HG02885 (cell line): ENCODE measurements around the gene TM4SF20.
"Not testable (repeated sequence)": the region's sequence is repeated elsewhere in the genome, so short reads cannot be mapped to it uniquely, and the experiment has no call there.

Experiments used
- ATAC-seq: cut with Tn5 transposase; IDR thresholded peaks from one replicate; pipeline ENCODE4 v1.9.1; 2021; ENCODE audit warnings: mild to moderate bottlenecking; ENCODE audit not compliant: unreplicated experiment, poor library complexity

The TM4SF20 gene

GRCh38 chr2:227370092-227370491, 9.0 kb downstream of the TM4SF20 start:
- ATAC-seq, result no peak

GRCh38 chr2:227368574-227368973, 10.5 kb downstream of the TM4SF20 start:
- ATAC-seq, result no peak

- no peak for ATAC-seq
These were observed 11.7 kb downstream of the TM4SF20 start for GRCh38 chr2:227367427-227367795.

DNA sequence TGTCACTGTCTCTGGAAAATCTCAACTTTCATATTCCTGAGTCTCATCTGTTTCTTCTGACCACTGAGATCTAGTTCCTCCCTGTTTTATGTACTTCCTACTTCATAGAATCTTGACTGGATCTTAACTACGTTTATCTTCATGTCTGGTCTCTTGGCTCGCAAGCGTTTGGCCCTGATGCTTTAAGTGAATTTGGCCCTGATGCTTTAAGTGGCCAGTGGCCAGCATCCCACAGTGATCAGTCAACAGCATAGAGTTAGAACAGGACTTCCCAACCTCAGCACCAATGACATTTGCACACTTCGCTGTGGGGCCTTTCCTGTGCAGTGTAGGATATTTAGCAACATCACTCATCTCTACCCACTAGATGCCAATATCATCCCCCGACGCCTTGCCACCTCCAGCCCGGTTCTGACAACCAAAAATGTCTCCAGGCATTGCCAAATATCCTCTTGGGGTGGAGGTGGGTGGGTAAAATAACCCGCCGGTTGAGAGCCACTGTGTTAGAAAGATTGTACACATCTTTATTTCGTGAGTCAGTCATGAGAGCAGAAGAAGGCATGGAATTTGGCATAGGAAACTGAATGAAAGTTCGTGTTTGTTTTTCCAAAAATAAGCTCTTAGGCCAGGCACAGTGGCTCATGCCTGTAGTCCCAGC, 12.2 kb downstream of the TM4SF20 start:
- no peak for ATAC-seq

GRCh38 chr2:227365833-227366232, 13.3 kb downstream of the TM4SF20 start:
- ATAC-seq, result no peak

DNA sequence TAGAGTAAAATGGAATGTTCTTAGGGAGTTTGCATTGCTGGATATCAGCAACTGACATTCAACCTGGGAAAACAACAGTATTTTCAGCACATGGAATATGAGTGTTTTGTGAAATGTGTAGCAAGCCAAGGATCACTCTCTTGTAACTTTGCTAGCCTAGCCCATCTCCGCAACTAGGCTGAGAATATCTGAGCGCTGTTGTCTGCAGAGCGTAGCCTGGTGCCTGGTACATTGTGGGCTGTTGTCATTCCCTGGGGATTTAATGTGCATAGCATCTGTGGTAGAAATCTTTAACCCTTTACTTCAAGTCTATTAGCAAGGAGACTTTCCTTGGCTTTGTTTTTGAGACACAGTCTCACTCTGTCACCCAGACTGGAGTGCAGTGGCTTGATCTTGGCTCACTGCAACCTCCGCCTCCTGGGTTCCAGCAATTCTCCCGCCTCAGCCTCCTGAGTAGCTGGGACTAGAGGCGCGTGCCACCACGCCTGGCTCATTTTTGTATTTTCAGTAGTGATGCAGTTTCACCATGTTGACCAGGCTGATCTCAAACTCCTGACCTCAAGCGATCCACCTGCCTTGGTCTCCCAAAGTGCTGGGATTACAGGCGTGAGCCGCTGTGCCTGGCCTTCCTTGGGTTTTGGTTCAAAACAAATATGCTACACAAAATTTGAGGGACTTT, 14.4 kb downstream of the TM4SF20 start:
- not testable (repeated sequence) for ATAC-seq

GRCh38 chr2:227363756-227364155, 15.3 kb downstream of the TM4SF20 start:
- ATAC-seq, result no peak

- no peak for ATAC-seq
These were observed 18.8 kb downstream of the TM4SF20 start for GRCh38 chr2:227360351-227360750.

DNA sequence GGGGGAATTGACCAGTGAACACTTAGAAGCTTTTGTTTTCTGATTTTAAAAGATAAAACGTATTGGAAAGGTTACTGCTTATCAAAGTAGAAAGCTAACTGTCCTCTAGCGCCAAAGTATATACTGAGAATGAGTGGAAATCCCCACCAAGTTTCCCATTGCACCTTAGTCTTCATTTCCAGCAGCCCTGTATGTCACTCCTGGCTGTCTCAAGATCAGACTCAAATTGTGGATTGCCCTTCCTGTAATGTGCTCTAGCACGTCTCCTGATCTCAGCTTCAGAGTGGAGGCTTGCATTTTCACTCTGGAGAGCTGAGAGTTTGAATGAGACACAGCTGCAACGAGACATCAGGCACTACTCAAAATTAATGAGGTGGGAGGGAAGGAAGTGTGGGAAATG, 27.5 kb downstream of the TM4SF20 start:
- ATAC-seq, result peak; percentile 87

GRCh38 chr2:227349989-227350612, 29.0 kb downstream of the TM4SF20 start:
- ATAC-seq, result no peak

DNA sequence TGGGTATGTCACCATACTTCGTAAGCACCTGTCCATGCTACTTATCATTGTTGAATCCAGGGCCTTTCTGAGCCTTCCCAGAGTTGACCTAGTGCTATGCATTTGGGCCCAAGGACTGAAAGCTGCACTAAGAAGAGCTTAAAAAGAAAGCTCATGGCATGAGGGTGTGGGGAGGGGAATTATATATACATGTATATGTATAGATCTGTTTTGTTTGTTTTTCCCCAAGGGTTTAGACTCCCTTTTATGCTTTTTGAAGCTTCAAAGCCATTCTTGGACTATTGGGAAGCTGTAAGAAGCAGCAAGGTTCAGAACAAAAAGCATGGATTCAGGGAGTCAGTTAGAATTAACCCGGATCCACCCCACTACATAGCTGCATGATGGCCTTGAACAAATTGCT, 30.8 kb downstream of the TM4SF20 start:
- ATAC-seq, result no peak

DNA sequence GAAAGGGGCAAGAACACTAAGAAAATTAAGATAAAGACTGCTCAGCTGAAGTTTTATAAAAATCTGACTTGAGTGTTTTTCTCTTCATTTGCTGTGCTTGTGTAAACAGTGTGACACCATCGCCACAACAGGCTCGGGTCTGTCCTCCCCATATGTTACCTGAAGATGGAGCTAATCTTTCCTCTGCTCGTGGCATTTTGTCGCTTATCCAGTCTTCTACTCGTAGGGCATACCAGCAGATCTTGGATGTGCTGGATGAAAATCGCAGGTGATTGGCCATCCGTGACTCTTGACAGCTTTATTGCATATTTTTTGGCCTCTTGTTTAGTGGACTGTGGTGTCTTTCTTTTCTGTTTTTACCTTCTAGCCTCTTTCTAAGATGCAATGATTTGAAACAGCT, 32.0 kb downstream of the TM4SF20 start:
- no peak for ATAC-seq

DNA sequence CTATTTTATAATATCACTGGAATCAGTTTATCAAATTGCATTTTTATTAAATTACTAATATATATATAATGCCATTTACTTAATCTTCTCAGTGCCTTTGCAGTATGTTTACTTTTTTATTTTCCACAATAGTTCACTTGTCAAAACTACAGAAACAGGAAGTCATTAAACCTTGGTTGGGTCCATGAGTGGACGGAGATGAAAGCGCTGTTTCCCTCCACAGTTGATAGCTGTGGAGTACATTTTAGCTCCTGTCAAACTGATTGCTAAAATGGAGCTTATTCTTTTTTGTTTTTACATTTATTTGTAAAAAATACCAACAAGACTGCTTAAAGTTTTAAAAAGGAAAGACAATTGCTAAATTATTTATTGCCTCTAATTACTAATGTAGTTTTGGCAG, 34.9 kb downstream of the TM4SF20 start:
- ATAC-seq, result no peak

DNA sequence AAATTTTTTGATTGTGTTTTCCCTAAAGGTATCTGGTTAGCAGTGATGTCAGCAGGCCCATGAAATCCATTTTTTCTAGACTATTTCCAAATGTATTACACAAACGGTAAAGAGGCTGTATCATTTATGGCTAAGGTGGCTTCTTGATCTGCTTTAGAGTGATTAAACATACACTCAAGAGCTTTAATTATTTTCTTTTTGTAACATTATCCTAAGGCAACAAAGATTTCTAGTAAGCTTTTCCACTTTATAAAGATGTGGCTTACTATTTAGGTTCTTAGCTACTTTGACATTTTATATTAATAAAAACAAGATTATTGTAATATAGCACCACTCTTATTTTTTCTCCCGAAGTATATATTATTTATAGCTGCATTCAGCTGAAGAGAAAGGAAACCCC, 37.6 kb downstream of the TM4SF20 start:
- ATAC-seq, result no peak

DNA sequence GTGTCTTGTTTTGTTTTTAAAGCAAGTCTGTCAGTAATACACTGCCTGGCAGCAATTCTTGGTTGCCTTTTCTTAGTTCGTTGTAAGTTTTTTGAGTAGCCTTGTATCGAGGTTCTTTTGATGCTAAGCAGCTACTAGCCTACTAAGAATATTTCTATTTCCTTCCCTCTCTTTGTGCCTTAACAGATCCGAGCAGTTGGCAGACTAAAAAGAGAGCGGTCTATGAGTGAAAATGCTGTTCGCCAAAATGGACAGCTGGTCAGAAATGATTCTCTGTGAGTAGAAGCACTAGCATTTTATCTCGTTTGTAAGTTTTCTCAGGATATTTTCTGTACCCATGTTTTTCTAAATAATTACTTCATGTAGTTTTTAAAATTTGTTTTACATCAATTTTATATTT, 39.0 kb downstream of the TM4SF20 start:
- no peak for ATAC-seq

DNA sequence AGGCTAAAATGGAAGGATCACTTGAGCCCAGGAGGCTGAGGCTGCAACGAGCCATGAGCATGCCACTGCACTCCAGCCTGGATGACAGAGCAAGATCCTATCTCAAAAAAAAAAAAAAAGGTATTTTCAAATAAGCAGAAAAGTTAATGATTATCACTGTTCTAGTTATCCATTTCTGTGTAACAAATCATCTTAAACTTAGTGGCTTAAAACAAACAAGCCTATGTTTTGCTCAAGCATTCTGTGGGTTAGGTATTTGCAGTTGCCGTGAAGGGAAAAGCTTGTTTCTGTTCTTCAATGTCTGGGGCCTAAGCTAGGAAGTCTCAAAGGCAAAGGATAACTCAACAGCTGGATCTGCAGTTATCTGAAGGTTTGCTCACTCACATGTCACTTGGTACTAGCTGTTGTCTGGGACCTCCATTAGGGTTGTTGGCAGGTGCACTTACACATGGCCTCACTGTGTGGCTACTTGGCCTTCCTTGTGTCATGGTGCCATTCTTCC, 40.0 kb downstream of the TM4SF20 start:
- no peak for ATAC-seq

DNA sequence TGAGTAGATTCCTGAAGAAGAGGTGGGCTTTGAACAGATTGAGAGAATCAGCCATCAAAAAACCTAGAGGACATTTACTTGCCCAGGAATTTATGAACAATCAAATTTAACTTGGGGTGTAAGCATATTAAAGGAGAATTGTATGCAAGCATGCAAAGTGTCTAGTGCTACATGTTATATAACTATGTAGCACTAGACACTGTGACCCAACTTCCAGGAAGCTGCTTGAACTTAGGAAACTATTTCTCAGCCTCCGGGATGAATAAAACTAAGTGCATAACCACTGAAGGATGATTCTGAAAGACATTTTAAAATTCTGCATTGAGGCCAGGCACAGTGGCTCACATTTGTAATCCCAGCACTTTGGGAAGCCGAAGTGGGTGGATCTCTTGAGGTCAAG, 41.7 kb downstream of the TM4SF20 start:
- ATAC-seq, result no peak

GRCh38 chr2:227335713-227336112, 43.4 kb downstream of the TM4SF20 start:
- no peak for ATAC-seq

GRCh38 chr2:227326783-227327182, 52.3 kb downstream of the TM4SF20 start:
- no peak for ATAC-seq

DNA sequence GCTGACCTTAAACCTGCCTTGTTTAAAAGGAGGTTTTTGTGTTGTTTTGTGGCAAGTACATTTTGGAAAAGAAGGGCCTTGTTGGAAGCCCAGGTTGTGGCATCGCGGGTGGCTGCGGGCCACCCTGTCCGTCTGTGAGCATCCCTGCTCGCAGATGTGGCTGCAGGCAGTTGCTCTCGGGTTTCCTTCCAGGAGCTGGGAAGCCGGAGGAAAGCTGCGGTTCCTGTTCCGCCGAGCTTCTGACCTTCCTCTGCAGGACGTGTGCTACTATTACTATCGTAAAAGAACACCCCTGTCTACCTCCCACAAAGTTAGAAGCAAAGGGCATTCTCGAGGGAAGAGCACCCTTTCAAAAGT, 53.3 kb downstream of the TM4SF20 start:
- peak; percentile 6 for ATAC-seq

DNA sequence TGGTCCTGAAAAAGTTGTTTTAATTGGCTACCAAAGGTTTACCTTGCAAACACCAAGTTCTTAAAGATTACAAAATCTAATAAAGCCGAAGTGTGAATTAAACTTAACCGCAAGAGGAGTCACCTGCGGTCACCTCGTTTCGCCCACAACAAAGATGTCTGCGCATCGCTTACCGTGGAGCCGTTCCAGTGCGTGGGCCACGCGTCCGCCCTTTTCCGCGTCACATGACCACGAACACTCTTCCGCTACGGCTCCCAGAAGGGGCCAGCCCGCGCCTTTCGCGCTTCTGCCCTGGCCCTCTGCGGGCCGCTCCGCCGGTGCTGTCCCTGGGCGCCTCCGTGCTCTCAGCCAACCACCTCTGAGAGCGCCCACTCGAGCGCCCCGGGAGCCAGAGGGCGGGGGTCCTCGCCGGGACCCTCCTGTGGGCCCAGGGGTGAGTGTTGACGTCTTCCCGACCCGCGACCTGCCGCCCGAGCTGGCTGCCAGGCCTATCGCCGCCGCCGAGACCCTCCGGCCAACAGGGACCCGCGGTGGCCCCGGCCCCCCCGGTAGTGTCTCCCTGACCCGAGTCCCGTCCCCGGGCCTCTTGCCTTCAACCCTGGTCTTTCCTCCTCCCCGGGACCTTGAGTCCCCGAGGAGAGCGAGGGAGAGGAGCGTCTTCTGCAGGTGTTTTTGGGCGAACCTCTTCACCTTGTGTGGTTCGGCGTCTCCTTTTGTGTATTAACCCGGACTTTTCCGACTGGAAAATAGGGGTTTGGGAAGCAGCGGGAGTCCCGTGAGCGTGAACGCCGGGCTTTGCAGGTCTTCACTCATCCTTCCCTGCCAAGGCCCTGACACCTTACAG, 53.9 kb downstream of the TM4SF20 start, which contains the start of gene MFF:
TSS of gene MFF (plus strand) at position 257 of the 844 bp plus-strand sequence. CDS start 5,415 bp downstream, outside the sequence.
- ATAC-seq, result peak; percentile 98
